Endothelial cell (in vitro differentiated cells): ENCODE measurements around the gene PRR23E. TPM values are rescaled to one million over a fixed set of nuclear protein-coding genes. Genes with fewer than 3 reads are reported as not detected.

Experiments
- DNase-seq: peaks from one replicate; pipeline ENCODE4 v3.0.0; 2021; ENCODE audit warnings: low spot score
- H3K27ac Mint-ChIP-seq: one replicate; pipeline ENCODE4 v1.8.0; 2021; ENCODE audit warnings: mixed read lengths, inconsistent platforms; ENCODE audit not compliant: unreplicated experiment
- H3K27me3 Mint-ChIP-seq: one replicate; pipeline ENCODE4 v1.8.0; 2021; ENCODE audit warnings: mild to moderate bottlenecking, moderate library complexity, mixed read lengths, inconsistent platforms; ENCODE audit not compliant: unreplicated experiment
- H3K36me3 Mint-ChIP-seq: one replicate; pipeline ENCODE4 v1.8.0; 2021; ENCODE audit warnings: mild to moderate bottlenecking, low read depth, mixed read lengths, inconsistent platforms; ENCODE audit not compliant: unreplicated experiment
- H3K4me1 Mint-ChIP-seq: one replicate; pipeline ENCODE4 v1.8.0; 2021; ENCODE audit warnings: mild to moderate bottlenecking, mixed read lengths, inconsistent platforms; ENCODE audit not compliant: unreplicated experiment
- H3K4me3 Mint-ChIP-seq: one replicate; pipeline ENCODE4 v1.8.0; 2021; ENCODE audit warnings: mild to moderate bottlenecking, mixed read lengths, inconsistent platforms; ENCODE audit not compliant: unreplicated experiment
- H3K9me3 Mint-ChIP-seq: one replicate; pipeline ENCODE4 v1.8.0; 2021; ENCODE audit warnings: mixed read lengths, inconsistent platforms; ENCODE audit not compliant: unreplicated experiment
- CTCF ChIP-seq: fragments of 200-600 bp; sonication (generic); IDR thresholded peaks from one replicate; pipeline ENCODE4 v1.5.0; 2021; ENCODE audit warnings: antibody characterized with exemption; ENCODE audit not compliant: unreplicated experiment
- total RNA-seq: library from RNA; stranded (reverse); fragmentation: NEBNext Ultra II Directional; extraction: Animal tissue kit (Norgen Biotek cat#: 25700); gene quantifications from one replicate; pipeline ENCODE4 v1.2.1, GENCODE V29; 2021; ENCODE audit not compliant: unreplicated experiment

PRR23E gene
- total RNA-seq, 1 donor from 2014 or later: not detected

- DNase-seq: peak; percentile 81
- no peak overlapping the region for H3K27ac Mint-ChIP-seq
- H3K4me1 Mint-ChIP-seq: no peaks in the 10 kb centered on the region
- TF ChIP-seq CTCF: no peak
- H3K4me3 Mint-ChIP-seq: no peak overlapping the region
- H3K27me3 Mint-ChIP-seq: peaks cover 4% of the 10 kb centered on the region
- no peaks in the 10 kb centered on the region for H3K9me3 Mint-ChIP-seq
- no peaks in the 10 kb centered on the region for H3K36me3 Mint-ChIP-seq
Observed at GRCh38 chr3:127158614-127159229, 34.2 kb upstream of the PRR23E start.

GRCh38 chr3:127159543-127159942, 33.4 kb upstream of the PRR23E start:
- H3K36me3 Mint-ChIP-seq: no peaks in the 10 kb centered on the region
- DNase-seq: no peak
- no peak for TF ChIP-seq CTCF

GRCh38 chr3:127161236-127161635, 31.7 kb upstream of the PRR23E start:
- Mint-ChIP-seq H3K27me3 (peaks cover 4% of the 10 kb centered on the region), H3K9me3 (no peaks in the 10 kb centered on the region), H3K4me1 (no peaks in the 10 kb centered on the region), H3K36me3 (no peaks in the 10 kb centered on the region), H3K4me3 (no peak overlapping the region), H3K27ac (no peak overlapping the region)
- DNase-seq: no peak
- no peak for TF ChIP-seq CTCF

More at GRCh38 chr3:127159543-127159942, 33.4 kb upstream of the PRR23E start:
- Mint-ChIP-seq H3K4me3 (no peak overlapping the region), H3K27me3 (peaks cover 4% of the 10 kb centered on the region), H3K9me3 (no peaks in the 10 kb centered on the region), H3K27ac (no peak overlapping the region), H3K4me1 (no peaks in the 10 kb centered on the region)

GRCh38 chr3:127161973-127162579, 30.9 kb upstream of the PRR23E start:
- Mint-ChIP-seq H3K9me3 (no peaks in the 10 kb centered on the region), H3K4me1 (no peaks in the 10 kb centered on the region), H3K4me3 (no peak overlapping the region), H3K27me3 (peaks cover 4% of the 10 kb centered on the region), H3K36me3 (no peaks in the 10 kb centered on the region), H3K27ac (no peak overlapping the region)
- DNase-seq: no peak
- no peak for TF ChIP-seq CTCF

- Mint-ChIP-seq H3K36me3 (no peaks in the 10 kb centered on the region), H3K4me1 (no peaks in the 10 kb centered on the region), H3K27me3 (peaks cover 2% of the 10 kb centered on the region), H3K9me3 (no peaks in the 10 kb centered on the region), H3K27ac (no peak overlapping the region), H3K4me3 (no peak overlapping the region)
- DNase-seq: peak; percentile 56
- TF ChIP-seq CTCF: no peak
Observed at GRCh38 chr3:127162947-127163645, 29.8 kb upstream of the PRR23E start.
